OCI-LY3 (cell line): ENCODE data around the gene CLSTN3.

ENCODE experiments used
- EZH2phosphoT487 ChIP-seq: fragments of 200-600 bp; shearing (Covaris generic); IDR thresholded peaks from 2 replicates; pipeline ENCODE4 v1.6.1; 2018; ENCODE audit warnings: antibody characterized with exemption, mixed run types, low read depth
- TF ChIP-seq, protein P1 (sequence below): fragments of 200-600, 300-600 bp; sonication (generic); IDR thresholded peaks from 2 replicates; pipeline ENCODE4 v1.5.1; 2014; ENCODE audit warnings: antibody characterized with exemption, low read length, low read depth

DNA sequence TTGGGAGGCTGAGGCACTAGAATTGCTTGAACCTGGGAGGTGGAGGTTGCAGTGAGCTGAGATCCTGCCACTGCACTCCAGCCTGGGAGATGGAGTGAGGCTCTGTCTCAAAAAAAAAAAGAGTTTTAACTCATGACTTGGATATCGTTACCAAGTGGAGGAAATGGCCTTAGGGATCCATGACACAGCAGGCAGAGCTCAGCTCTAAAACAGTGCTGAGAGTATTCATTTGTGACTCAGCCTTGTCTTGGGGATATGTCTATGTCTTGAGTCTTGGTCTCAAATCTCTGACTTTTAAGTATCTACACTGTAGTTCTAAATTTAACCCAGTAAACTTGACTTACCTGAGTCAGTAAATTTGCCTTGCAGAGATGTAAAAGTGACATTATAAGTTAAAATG lies 50.5 kb downstream of the CLSTN3 start:
- TF ChIP-seq, protein P1, sequence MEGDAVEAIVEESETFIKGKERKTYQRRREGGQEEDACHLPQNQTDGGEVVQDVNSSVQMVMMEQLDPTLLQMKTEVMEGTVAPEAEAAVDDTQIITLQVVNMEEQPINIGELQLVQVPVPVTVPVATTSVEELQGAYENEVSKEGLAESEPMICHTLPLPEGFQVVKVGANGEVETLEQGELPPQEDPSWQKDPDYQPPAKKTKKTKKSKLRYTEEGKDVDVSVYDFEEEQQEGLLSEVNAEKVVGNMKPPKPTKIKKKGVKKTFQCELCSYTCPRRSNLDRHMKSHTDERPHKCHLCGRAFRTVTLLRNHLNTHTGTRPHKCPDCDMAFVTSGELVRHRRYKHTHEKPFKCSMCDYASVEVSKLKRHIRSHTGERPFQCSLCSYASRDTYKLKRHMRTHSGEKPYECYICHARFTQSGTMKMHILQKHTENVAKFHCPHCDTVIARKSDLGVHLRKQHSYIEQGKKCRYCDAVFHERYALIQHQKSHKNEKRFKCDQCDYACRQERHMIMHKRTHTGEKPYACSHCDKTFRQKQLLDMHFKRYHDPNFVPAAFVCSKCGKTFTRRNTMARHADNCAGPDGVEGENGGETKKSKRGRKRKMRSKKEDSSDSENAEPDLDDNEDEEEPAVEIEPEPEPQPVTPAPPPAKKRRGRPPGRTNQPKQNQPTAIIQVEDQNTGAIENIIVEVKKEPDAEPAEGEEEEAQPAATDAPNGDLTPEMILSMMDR = no peak
- TF ChIP-seq EZH2phosphoT487 = no peak
